Breast epithelium (tissue), 4 donors: ENCODE data around the gene UBXN6. TPM values are rescaled to one million over a fixed set of nuclear protein-coding genes. Genes with fewer than 3 reads are reported as not detected.

Source experiments
- DNase-seq, 2 donors: peaks; one replicate each; pipeline ENCODE4 v3.0.0-alpha.2; 2019; ENCODE audit warnings: low spot score in 2 of 2
- H3K27ac ChIP-seq, 2 donors: fragments of 200-600 bp; sonication (generic) in 1 of 2; one replicate each; pipeline ENCODE4 v1.5.1; 2016 to 2019; ENCODE audit warnings: mild to moderate bottlenecking in 1 of 2
- H3K27me3 ChIP-seq, 2 donors: fragments of 200-600 bp; sonication (generic) in 1 of 2; one replicate each; pipeline versions ENCODE4 v1.5.1 to v1.6.0; 2017 to 2019; ENCODE audit warnings: control low read depth in 1 of 2, mild to moderate bottlenecking in 1 of 2
- H3K36me3 ChIP-seq: fragments of 200-600 bp; one replicate; pipeline ENCODE4 v1.5.1; 2019
- H3K4me1 ChIP-seq, 2 donors: fragments of 200-600 bp; sonication (generic); one replicate each; pipeline ENCODE4 v1.5.1; 2016 to 2019; ENCODE audit warnings: control low read depth in 1 of 2
- H3K4me3 ChIP-seq, 3 donors: fragments of 200-600 bp; sonication (generic); 1 replicate in 2 of 3; 2 replicates in 1 of 3; pipeline ENCODE4 v1.5.1; 2016 to 2019; ENCODE audit warnings: mild to moderate bottlenecking in 3 of 3, moderate library complexity in 2 of 3
- H3K9me3 ChIP-seq, 2 donors: fragments of 200-600 bp; sonication (generic) in 1 of 2; one replicate each; pipeline ENCODE4 v1.5.1; 2016 to 2019; ENCODE audit warnings: control low read depth in 1 of 2
- POLR2A ChIP-seq: fragments of 450-650 bp; IDR thresholded peaks from one replicate; pipeline ENCODE4 v1.6.1; 2016; ENCODE audit warnings: antibody characterized with exemption, mild to moderate bottlenecking, moderate library complexity
- POLR2AphosphoS5 ChIP-seq, 3 donors: sonication (generic); formaldehyde crosslinking; IDR thresholded peaks; one replicate each; pipeline ENCODE4 v1.6.1; 2017; ENCODE audit warnings: antibody characterized with exemption in 3 of 3
- intact Hi-C: fragments of 100-400 bp; cut with DNase I; formaldehyde crosslinking; loops from one replicate; pipeline ENCODE4 v1.15.1; 2023; ENCODE audit warnings: low total_unique reads
- total RNA-seq, 3 donors: library from RNA; depleted of rRNA; stranded (reverse); fragments of >200 nt; gene quantifications; one replicate each; pipeline ENCODE4 v1.1.0, GENCODE V29; 2016
- TF ChIP-seq, protein P1 (sequence below), 3 donors: fragments of 450-650 bp; IDR thresholded peaks; one replicate each; pipeline ENCODE4 v1.5.1; 2016 to 2017; ENCODE audit warnings: antibody characterized with exemption in 3 of 3, mild to moderate bottlenecking in 3 of 3, moderate library complexity in 3 of 3

UBXN6 gene
- total RNA-seq, 3 donors from 2014 or later = 72.9 to 139 (median 91.1) TPM

DNA sequence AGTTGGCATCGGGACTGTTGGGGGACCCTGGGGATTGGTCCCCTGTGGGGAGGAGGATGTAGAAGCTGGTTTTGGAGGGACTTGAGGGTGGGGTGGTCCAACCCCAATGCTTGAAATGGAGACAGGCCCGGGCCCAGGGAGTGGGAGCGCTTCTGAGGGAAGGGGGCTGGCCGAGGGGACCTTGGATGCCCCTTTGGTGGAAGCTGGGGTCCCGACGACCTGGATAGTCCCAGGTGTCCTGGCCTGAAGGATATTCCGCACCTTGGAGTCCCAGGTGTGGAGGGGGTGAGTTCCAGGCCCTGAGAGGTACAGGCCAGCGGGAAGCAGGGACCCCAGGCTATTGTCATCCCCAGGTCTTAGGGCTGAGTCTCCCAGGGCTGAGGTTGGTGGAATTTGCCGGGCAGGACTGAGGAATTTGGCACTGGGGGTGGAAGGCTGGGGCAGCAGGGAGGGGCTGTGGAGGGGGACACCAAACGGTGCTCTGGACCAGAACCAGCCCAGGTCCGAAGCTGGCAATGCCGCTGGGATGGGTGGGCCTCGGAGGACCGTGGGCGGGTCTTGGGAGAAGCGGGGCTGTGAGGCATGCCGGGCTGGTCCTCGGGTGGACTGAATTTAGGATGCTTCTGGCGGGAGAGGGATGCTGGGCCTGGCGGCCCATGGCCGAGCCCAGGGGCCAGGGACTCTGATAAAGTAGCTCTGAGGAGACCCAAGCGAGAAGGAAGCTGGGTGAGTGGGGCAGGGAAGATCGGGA lies 16.3 kb upstream of the UBXN6 start:
- H3K36me3 ChIP-seq = no peaks in the 10 kb centered on the region
- H3K9me3 ChIP-seq = no peaks in the 10 kb centered on the region
- peaks cover 8 to 13% of the 10 kb centered on the region in 2 donors for H3K4me1 ChIP-seq
- H3K27ac ChIP-seq = no peak overlapping the region
- TF ChIP-seq POLR2AphosphoS5 (IDR thresholded peaks at IDR 0.05) (no peak), POLR2A (no peak)
- TF ChIP-seq, protein P1, sequence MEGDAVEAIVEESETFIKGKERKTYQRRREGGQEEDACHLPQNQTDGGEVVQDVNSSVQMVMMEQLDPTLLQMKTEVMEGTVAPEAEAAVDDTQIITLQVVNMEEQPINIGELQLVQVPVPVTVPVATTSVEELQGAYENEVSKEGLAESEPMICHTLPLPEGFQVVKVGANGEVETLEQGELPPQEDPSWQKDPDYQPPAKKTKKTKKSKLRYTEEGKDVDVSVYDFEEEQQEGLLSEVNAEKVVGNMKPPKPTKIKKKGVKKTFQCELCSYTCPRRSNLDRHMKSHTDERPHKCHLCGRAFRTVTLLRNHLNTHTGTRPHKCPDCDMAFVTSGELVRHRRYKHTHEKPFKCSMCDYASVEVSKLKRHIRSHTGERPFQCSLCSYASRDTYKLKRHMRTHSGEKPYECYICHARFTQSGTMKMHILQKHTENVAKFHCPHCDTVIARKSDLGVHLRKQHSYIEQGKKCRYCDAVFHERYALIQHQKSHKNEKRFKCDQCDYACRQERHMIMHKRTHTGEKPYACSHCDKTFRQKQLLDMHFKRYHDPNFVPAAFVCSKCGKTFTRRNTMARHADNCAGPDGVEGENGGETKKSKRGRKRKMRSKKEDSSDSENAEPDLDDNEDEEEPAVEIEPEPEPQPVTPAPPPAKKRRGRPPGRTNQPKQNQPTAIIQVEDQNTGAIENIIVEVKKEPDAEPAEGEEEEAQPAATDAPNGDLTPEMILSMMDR (IDR thresholded peaks at IDR 0.05) = no peak
- DNase-seq = no peak
- intact Hi-C loops = no loop called here
- peak overlapping the region; percentile 95 to 99 (median 97) for H3K4me3 ChIP-seq
- no peaks in the 10 kb centered on the region for H3K27me3 ChIP-seq

DNA sequence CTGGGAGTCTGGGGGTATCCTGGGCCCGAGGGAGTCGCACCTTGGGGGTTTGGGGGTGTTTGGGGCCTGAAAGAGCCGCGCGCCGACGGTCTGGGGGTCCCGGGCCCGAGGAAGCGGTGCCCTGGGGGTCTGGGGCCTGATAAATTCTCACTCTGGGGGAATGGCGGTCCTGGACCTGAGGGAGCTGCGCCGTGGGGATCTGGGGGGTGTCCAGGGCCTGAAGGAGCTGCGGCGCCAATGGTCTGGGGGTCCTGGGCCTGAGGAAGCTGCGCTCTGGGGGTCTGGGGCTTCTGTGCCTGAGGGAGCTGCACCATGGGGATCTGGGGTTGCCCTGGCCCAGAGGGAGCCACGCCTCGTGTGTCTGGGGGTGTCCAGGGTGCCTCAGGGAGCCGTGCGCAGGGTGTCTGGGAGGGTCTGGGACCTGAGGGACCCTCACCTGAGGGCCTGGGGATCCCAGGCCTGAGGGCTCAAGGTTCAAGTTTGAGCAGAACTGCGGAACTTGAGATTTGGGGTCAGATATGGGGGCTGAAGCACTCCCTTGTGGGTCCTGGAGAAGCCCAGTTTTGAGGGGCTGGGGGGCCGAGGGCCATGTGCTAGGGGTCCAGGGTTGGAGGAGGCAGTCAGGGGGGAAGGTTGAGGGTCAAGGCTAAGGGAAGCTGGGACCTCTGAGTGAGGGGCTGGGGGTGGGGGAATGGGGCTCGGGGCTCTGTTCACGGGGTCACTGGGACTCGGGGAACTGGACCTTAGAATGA lies 15.6 kb upstream of the UBXN6 start:
- H3K4me1 ChIP-seq = peaks cover 8 to 13% of the 10 kb centered on the region in 2 donors
- no peaks in the 10 kb centered on the region for H3K27me3 ChIP-seq
- no peak for DNase-seq
- peak overlapping the region; percentile 95 to 99 (median 97) for H3K4me3 ChIP-seq
- intact Hi-C loops = no loop called here
- H3K9me3 ChIP-seq = no peaks in the 10 kb centered on the region
- no peaks in the 10 kb centered on the region for H3K36me3 ChIP-seq
- H3K27ac ChIP-seq = peak overlapping the region; percentile 44 to 48
- TF ChIP-seq, protein P1 (IDR thresholded peaks at IDR 0.05) = no peak
- TF ChIP-seq POLR2AphosphoS5 (IDR thresholded peaks at IDR 0.05) (no peak), POLR2A (no peak)

DNA sequence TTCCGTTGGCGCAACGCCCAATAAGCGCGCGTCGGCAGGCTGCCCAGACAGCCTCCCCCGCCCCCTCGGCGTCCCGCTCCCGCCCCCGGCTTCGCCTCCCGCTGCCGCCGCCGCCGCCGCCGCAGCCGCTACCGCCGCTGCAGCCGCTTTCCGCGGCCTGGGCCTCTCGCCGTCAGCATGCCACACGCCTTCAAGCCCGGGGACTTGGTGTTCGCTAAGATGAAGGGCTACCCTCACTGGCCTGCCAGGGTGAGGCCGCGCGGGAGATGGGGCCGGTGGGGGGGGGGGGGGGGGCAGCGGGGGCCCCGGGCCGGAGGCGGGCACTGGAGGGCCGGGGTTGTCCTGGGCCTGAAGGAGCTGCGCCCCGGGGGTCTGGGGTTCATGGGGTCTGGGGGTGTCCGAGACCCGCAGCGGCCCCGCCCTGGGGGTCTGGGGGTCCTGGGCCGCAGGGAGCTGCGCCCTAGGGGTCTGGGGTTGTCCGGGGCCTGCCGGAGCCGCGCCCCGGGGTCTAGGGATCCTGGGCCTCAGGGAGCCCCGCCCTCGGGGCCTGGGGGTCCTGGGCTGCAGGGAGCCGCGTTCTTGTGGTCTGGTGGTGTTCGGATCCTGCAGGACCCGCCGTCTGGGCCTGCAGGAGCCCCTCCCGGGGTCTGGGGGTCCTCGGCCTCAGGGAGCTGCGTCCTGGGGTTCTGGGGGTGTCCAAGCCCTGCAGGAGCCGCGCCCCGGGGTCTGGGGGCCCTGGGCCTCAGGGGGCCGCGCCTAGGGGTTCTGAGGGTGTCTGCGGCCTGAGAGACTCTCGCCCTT lies 14.8 kb upstream of the UBXN6 start, which contains the start of gene HDGFL2:
Gene HDGFL2, plus strand, starts transcription at position 124 of the 801 bp plus-strand sequence. Its CDS starts 54 bp downstream, at position 178.
- H3K36me3 ChIP-seq = no peaks in the 10 kb centered on the region
- TF ChIP-seq POLR2AphosphoS5 (IDR thresholded peaks at IDR 0.05) (no peak), POLR2A (no peak)
- TF ChIP-seq, protein P1 (IDR thresholded peaks at IDR 0.05) = no peak
- peaks cover 8 to 13% of the 10 kb centered on the region in 2 donors for H3K4me1 ChIP-seq
- H3K4me3 ChIP-seq = peak within 1 kb of the TSS; percentile 95 to 99 (median 97)
- peak within 1 kb of the TSS; percentile 83 to 91 for H3K27ac ChIP-seq
- no peaks in the 10 kb centered on the region for H3K27me3 ChIP-seq
- no peaks in the 10 kb centered on the region for H3K9me3 ChIP-seq
- intact Hi-C loops = no loop called here
- no peak for DNase-seq

DNA sequence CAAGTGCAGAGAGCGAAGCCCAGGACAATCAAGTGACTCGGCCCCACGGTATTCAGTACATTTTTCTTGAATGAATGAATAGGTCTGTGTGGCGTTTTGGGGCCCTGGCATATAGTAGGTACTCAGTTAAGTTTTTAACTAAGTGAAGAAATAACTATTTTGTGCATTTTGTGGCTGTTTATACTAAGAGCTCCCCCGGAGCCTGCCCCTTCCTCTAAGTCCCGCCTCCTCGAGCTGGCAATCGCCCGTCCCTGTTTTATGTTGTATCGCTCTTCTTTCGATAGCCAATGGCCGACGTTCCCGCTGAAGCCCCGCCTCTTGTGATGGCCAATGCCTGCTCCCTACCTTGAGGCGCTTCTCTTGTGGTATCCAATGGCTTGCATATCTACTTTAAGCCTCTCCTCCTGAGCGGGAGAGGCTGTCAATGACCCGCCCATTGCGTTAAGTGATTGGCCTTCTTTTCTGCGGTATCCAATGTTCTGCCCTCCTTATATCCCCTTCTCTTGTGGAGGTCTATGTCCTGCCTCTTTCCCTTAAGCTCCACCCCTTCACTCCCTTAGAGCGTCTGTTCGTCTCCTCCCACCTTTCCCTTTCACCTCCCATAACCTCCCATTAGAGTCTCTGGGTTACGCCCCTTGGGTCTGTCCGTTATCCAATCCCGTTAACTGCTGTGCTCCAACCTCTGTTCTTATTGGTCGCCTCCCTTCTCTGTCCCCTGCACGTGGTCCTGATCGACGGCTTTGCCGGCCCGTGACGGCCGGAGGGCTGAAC lies 14.0 kb upstream of the UBXN6 start:
- intact Hi-C loops = no loop called here
- no peaks in the 10 kb centered on the region for H3K27me3 ChIP-seq
- H3K36me3 ChIP-seq = no peaks in the 10 kb centered on the region
- peaks cover 8 to 13% of the 10 kb centered on the region in 2 donors for H3K4me1 ChIP-seq
- peak; percentile 98 to 100 for DNase-seq
- H3K9me3 ChIP-seq = no peaks in the 10 kb centered on the region
- H3K4me3 ChIP-seq = peak overlapping the region; percentile 95 to 99 (median 97)
- TF ChIP-seq POLR2AphosphoS5 (IDR thresholded peaks at IDR 0.05) (peak; percentile 65 to 78 (median 71)), POLR2A (peak; percentile 53)
- TF ChIP-seq, protein P1 (IDR thresholded peaks at IDR 0.05) = no peak
- H3K27ac ChIP-seq = peak overlapping the region; percentile 83 to 91
